RKO (cell line): Measurements from ENCODE around the gene BCL2.

ENCODE experiments used
- DNase-seq: peaks from one replicate; pipeline ENCODE4 v3.0.0-alpha.2; 2016; ENCODE audit warnings: low spot score

The BCL2 gene

GRCh38 chr18:63138436-63139340 is 180.9 kb downstream of the BCL2 start:
- no peak for DNase-seq

DNA sequence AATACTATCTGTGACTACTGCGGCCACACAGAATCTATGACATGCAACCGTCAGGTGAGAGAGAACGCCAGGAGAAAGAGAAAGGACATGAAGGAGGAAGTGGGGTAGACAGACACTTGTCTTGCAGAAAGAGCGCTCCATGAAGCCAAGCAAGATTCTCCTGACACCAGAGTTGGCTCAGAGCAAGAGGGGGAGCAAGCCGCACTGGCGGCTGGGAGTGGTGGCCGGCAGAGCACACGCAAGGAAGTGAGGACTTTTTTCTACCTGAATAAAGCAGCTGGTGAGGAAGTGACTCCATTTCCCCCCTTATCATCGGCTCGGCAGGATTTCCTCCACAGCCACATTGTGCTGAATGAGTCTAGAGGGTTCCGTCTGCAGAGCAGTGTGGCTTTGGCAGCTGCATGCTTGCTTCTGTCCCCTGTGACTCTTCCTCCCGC is 181.6 kb downstream of the BCL2 start:
- no peak for DNase-seq

DNA sequence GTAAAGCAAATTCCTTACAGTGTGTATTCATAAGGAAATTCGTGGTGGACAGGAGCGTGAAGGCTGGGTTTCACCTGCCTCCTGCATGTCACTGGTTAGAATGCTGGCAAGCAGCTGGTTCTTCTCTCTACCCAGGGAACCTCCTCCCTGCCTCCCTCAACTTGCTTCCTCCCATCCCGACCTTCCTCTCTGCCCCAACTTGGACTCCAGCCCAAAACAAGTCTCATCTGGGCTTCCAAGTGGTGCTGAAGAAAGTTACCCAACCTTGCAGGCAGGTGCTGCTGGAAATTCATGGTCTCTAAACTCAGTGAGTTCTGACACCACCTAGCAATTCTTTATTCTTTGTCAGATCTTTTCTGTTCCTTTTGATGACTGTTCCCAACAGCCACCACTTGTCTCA is 184.5 kb downstream of the BCL2 start:
- no peak for DNase-seq

GRCh38 chr18:63132819-63133200 is 186.8 kb downstream of the BCL2 start:
- DNase-seq: no peak

DNA sequence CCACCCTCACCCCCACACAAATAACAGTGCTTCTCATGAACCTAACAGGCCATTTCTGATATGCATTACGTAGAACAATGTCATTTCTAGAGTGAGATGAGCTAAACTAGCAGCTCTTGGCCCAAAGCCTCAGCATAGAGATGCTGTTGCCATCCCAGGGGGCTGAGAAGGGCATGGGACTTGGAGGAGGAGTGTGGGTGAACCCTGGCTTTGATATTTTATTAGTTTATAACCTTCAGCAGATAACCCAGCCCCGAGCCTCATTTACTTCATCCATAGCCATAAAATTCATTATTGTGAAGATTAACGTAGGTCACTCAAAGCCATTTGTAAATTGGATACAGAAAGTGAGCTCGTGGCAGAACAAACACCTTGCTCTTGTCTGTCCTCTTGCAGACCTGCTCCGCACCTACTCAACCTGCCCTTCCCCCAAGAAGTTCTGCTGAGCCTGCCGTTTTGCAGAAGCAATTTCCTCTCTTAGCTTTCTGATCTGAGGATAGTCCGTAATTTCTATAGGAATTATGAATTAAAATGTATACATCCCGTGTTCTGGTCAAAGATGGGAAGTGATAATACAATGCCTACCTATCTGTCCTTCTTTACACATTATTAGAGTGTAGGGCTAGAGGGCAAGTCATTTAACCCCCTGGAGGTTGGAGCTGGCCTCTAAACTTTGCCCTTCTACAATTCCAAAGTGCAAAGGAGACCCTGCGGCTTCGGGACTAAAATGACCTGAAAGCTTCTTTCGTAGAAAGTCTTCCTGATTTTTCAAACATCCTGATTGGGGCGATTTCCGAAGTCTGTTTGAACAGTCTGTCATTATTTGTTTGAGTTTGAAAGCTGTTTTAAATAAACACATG is 187.4 kb downstream of the BCL2 start:
- no peak for DNase-seq

- DNase-seq: peak; percentile 12
These were observed 188.2 kb downstream of the BCL2 start for GRCh38 chr18:63131106-63131958.

GRCh38 chr18:63130176-63130575 is 189.4 kb downstream of the BCL2 start:
- no peak for DNase-seq

- no peak for DNase-seq
These were observed 191.2 kb downstream of the BCL2 start for GRCh38 chr18:63128237-63128974.

GRCh38 chr18:63126134-63127069 is 193.2 kb downstream of the BCL2 start:
- no peak for DNase-seq

GRCh38 chr18:63120620-63121019 is 198.9 kb downstream of the BCL2 start:
- no peak for DNase-seq

DNA sequence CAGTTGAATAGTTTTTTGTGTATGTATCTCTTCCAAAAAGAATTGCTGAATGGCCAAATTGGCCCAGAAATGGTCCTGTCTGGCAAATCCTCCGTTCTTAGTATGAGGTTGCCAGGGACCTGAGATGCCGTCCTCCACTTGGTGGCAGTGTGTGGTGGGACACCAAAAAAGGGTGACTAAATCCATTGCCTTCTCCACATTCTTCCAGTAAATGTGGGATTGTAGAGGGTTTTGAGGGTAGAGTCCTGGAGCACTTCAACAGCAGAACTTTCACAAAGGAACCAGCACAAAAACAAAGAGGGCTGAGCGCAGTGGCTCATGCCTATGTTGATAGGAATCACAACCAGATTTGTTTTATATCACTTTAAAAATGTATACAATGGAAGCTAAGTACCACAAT is 199.9 kb downstream of the BCL2 start:
- peak; percentile 57 for DNase-seq

DNA sequence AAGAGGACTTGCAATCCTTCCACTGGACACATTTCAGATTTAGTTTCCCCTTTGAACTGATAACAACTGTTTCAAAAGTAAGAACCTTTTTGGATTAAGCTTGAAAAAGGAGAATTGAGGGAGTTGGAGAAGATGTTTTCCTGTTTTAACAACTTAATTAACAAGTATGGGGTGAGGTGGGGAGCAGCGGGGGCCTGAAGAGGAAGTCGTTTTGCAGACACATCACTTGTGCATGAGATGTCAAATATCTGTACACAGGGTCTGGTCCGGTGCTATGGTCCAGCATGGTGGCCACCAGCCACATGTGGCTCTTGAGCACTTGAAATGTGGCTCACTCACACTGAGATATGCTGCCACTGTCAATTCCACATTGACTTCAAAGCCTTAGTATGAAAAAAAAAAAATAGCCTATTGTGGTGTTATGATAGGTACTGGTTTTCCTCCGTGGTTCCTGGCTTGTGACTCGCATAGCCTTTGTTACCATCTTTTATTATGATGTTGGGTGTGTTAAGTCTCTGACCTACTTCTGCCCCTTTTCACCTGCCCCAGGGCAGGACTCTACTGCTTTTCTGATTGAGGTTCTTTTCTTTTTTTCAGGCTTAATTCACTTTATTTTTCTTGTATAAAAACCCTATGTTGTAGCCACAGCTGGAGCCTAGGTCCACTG is 205.5 kb downstream of the BCL2 start:
- no peak for DNase-seq

DNA sequence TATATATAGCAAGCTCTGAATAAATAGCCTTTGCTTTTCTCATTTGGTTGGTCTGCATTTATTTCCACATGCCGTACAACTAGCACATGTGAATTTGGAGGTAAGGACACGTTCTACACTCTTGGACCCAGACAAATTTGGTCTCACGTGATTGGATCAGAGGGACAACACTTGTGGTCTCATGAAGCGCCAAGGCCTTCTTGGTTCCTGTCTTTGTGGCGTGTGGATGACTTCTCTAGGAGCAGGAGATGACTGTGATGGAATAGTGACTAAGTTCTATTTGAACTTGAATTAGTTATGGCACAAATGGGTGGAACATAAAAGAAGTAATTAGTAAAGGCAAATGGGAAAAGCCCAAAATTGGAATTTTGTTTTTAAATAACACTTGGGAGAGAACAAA is 206.9 kb downstream of the BCL2 start:
- no peak for DNase-seq

DNA sequence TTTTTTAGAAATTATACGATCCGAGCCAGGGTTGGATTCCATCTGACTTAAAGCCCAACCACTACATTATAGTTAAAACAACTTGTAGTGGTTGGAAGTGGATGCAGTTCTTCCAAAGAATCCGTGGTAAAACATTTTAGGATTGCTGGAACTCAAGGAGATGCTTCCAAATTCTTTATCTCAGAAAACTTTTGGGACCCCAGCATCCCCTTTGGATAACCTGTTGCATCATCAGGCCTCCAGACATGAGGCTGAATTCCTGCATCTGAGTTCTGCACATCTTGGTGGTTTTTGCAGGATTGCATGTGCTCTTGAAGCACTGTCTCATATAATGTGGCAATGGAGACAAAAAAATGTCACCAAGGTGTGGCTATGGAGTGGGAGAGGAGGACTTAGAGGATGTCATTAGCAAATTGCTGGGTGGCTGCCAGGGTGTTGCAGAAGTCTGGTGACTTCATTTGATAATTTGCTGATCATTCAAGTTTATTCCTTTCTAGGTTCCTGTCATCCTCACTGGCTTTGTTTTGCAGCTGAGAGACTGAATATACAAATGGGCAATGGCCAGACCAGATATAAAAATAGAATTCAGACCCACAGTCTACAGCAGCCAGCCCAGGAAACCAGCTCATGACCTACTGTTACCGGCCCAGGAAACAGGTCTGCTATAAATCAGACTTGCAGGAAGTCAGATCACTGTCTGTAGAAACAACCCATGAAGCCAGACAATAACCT is 207.7 kb downstream of the BCL2 start:
- DNase-seq: no peak

DNA sequence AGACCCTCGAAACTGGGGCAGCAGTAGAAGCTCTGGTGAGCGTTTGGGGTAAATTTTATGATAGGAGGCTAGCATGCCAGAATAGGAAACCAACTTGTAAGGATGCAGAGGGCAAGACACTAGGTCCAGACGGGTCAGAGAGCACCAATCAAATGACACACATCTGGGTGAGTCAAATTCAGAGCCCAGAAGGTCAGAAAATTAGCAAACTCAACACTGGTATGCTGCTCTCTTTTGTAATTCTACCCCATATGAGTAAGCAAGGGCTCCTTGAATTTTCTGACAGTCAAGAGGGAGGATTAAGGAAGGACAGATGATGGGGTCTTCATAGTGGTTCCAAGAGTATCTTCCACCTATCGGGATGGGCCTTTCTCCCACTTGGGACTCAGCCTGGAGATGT is 209.8 kb downstream of the BCL2 start:
- no peak for DNase-seq

- no peak for DNase-seq
These were observed 210.5 kb downstream of the BCL2 start for GRCh38 chr18:63109022-63109421.

DNA sequence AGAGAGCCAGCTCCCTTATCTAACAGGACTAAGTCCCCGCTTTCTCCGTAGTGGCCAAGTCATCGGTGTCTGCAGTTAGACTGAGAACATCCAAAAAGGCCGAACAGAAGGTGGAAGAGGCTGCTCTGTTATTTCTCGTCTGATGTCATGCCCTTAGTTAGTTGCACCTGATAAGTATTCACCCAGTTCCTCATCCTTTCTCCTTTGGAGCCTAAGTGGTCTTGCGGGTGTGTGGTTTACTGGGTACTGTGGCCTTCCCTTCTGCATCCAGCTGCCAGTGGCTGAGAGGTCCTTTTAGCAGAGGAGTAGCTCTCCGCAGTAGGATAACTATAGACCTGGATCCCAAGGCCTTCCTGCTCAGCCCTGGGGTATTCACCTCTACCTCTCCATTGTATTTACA is 211.6 kb downstream of the BCL2 start:
- no peak for DNase-seq

- DNase-seq: no peak
These were observed 212.3 kb downstream of the BCL2 start for GRCh38 chr18:63107171-63107845.
